GM18498 (cell line): Measurements from ENCODE around the gene RAB15.
A peak's percentile ranks its signal among the peaks of the same experiment; 100 is the strongest.

Source experiments
- ATAC-seq: cut with Tn5 transposase; IDR thresholded peaks from one replicate; pipeline ENCODE4 v1.9.1; 2021; ENCODE audit warnings: mild to moderate bottlenecking, moderate library complexity; ENCODE audit not compliant: unreplicated experiment

RAB15 gene

DNA sequence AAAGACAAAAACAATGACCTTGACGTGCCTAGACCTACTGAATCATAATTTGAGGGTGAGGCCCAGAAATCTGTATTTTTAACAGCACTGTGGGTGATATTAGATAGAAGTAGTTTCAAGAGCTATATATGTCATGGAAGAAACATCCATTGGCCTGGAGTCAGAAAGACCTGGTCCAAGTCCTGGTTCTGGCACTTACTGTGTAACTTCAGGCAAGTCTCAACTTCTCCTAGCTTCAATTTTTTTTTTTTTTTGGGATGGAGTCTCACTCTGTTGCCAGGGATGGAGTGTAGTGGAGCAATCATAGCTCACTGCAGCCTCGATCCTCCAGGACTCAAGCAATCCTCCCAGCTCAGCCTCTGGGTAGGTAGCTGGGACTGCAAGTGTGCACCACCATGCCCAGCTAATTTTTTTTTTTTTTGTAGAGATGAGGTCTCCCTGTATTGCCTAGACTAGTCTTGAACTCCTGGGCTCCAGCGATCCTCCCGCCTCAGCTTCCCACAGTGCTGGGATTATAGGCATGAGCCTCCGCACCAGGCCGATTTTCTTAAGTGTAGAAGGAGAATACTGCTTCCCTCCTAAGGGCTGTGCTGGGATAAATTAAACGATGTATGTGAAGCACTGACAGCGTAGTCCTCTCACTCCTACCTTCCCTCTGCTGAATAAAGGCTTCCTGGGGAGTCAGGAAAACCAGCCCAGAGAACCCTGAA is 15.3 kb downstream of the RAB15 start:
- ATAC-seq, result no peak

GRCh38 chr14:64955297-64955696 is 16.8 kb downstream of the RAB15 start:
- no peak for ATAC-seq

- ATAC-seq, result no peak
Measured at GRCh38 chr14:64954491-64955240, 17.5 kb downstream of the RAB15 start.

DNA sequence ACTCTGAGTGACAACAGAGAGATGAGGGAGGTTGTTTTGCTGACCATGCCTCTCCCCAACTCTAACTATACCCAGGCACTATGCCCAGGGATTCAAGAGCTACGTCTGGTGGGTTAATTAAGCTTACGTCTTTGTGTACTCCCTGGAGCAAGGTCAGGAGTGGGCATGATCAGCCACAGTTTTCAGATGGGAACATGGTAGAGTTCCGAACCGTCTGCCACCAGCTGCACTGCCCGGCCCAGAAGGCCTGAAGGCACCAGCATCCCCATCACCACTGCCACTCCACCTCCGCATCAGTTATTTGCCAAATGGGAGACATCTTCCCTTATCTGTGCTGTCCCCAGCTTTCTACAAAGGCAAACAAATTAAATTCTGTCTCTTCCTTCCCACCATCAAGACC is 18.5 kb downstream of the RAB15 start:
- ATAC-seq, result no peak

- no peak for ATAC-seq
Measured at GRCh38 chr14:64953310-64953654, 18.9 kb downstream of the RAB15 start.

GRCh38 chr14:64952598-64953309 is 19.4 kb downstream of the RAB15 start:
- peak; percentile 58 for ATAC-seq

DNA sequence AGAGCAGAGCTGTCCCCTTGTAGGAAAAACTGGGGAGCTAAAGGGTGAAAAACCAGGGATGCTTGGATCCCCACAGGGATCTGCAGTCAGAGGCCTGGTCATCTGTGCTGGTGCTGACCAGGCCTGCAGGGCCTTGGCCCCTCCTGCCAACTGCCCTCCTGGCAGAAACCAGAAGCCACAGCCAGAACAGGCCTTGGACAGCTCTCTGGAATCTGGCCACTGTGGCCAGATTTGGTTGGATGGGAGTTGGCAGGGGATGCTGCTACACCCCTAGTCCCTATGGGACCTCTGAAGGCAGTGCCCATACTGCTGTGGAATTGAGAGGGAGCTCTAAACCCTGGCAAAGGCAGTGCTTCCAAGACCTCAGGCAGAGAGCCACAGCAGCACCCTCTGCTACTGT is 20.4 kb downstream of the RAB15 start:
- no peak for ATAC-seq

DNA sequence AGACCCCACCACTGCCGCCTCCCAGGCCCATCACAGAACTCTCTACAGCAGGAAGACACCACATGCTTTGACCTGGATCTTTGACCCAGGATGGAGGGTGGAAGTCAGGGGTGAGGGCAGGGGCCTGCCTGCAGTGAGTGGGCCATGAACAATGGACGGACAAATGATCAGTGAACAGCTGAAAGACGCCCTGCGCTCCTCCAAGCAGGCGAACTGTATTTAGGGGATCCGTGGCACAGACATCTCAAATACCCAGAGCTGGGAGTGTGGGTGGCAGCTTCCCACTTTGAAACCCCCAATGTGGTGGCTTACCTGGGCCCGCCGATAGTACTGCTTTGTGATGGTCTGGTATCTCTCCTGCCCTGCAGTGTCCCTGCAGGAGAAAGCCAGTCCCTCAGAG is 20.8 kb downstream of the RAB15 start:
- ATAC-seq, result no peak

GRCh38 chr14:64950889-64951288 is 21.2 kb downstream of the RAB15 start:
- ATAC-seq, result no peak

DNA sequence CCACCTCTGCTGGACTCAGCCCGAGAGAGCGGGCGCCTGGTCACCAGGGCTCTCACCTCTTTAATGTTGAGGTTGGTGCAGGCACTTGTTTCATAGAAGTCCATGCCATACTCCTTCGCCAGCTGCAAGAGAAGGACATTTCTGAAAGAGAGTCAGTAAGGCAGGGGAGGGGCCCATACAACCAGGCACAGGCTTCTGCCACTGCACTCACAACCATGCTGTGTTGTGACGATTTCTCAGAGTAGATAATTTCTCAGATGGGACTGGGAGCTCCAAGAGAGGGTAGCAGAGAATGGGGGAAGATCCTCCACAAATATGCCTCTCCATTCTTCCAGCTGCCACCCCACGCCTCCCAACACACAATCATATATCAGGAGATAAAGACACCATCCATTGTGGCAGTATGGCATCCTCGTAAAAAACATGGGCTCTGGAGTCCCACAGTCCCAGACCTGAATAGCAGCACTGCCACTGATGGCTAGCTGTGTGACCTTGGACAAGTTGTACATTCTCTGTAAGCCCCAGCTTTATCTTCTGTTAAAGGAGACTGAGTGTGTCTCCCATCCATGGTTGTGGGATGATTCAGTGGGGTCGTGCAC is 23.4 kb downstream of the RAB15 start:
- no peak for ATAC-seq

DNA sequence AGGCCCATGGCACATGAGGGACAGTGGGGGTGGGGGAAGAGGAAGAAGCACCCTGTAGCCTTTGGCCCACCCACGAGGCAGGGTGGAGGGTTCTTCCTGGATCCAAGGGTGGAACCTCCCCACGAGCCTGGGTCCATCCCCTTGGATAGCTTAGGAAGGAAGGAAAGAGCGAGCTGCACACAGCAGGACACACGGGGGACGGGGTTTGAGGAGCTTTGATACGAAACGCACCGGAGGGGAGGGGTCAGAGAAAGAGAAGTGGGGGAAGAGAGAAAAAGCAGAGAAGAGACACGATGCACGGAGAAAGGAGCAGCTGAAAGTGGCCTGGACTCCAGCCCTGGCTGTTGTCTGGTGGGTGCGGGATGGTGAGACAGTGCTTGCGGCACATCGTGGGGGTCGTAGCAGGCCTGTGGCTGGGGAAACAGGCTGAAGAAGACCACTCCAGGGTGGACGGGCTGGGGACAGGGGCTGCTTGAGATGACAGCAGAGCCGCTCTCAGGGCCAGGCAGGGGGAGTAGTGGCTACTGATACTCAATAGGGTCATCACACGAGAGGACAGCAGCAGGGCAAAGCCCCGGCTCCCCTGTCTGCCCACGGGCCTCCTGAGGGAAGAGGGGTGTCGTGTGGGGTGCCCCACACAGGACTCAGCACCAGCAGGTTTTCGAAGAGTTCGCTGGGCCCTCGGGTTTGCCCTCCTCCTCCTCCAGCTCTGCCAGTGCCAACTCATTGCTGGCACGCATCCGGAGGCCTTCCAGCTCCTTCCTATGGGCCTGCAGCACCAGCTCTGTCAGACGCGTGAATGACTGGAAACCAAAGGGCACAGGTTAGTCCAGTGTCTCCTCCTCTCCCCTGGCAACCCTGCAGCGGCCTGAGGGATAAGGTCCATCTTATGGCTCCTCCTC is 24.2 kb downstream of the RAB15 start:
- ATAC-seq, result no peak

DNA sequence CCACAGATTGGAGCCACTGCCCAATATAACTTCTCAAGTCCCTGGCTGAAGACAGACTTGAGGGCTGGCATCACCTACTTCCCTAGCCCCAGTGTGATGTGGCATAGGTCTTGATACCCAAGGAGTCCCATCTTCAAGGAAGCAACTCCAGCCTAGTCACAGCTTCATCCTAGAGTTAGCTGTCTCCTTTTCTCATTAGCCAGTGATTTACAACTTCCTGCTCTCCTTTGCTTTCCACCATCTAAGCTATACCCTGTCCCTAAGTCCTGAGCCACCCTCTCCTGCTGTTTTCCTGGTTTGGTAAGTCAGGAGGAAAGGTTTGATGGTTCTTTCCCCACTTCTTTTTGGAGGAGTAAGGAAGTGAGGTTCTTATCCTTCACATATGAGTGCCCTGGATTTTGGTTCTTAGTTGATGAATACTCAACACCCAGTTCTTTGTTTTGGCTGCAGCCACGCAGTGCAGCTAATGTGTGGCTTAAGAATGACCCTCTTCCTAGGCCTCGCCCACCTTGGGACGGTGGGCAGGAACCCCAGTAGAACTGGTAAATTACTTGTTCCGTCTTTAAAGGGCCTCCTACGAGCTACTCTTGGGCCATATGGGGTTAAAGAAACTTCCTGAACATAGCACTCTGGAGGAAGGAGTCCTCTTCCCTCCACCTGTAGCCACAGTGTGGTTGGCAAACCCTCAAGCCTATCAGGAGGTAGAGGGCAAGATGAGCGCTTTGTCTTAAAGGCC is 25.7 kb downstream of the RAB15 start:
- ATAC-seq, result no peak

DNA sequence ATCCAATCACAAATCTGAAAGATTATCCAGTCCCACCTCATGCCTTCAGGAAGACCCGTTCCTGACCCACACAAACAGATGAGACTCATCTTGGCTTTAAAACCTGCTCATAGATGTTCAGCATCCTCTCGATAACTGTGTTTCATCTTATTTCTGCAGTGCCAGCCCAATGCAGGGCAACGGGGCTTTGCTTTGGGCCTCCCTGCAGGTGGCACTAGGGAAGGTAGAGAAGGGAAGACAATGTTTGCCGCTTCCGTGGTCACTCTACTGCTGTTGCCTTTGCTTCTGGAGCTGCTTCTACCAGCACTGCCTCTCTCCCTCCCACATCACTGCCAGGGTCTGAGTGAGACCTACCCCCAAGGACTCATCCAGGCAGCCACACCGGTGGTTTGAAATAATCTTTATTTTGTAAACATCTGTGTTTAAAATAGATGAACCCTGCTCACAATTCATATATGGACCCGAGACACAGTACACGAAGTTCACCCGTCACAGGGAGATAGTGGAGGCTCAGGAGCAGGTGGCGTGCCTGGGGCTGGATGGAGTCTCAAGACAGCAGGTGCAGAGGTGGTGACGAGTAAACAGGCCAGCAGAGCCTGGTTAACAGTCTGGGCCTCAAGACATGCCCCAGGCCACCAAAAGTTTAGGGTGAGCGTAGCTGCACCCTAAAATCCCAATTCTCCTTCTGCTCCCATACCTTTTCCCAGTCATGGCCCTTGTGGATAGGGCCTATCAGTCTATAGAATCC is 26.5 kb downstream of the RAB15 start:
- no peak for ATAC-seq

DNA sequence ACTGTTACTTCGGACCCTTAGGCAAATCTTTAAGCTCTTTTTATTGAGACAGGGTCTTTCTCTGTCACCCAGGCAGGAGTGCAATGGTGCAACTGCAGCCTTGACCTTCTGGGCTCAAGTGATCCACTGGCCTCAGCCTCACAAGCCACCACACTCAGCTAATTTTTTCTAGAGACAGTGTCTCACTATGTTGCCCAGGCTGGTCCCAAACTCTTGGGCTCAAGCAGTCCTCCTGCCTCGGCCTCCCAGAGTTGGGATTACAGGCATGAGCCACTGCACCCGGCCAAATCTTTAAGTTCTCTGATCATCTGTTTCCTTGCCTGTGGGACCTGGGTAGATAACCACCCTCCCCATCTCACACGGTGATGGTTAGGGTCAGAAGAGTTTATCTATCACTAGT is 27.3 kb downstream of the RAB15 start:
- no peak for ATAC-seq

DNA sequence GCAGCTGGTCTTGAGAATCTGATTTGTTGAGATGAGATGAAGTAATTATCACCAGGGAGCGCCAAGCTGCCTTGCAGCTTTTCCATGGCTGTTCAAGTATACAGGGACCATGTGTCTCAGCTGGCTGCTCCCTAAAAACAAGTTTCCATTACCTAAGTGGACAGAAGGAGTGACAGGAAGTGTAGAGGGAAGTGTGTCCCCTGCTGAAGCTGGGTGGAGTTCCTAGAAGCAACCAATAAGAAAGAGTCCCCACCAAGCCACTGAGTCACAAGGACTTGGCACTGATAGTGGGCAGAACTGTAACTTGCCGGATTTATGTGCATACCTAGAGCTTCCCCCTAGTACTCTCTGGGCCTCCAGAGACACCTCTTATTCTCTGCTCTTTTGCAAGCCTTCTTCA is 28.1 kb downstream of the RAB15 start:
- ATAC-seq, result no peak

GRCh38 chr14:64943556-64943955 is 28.6 kb downstream of the RAB15 start:
- no peak for ATAC-seq

DNA sequence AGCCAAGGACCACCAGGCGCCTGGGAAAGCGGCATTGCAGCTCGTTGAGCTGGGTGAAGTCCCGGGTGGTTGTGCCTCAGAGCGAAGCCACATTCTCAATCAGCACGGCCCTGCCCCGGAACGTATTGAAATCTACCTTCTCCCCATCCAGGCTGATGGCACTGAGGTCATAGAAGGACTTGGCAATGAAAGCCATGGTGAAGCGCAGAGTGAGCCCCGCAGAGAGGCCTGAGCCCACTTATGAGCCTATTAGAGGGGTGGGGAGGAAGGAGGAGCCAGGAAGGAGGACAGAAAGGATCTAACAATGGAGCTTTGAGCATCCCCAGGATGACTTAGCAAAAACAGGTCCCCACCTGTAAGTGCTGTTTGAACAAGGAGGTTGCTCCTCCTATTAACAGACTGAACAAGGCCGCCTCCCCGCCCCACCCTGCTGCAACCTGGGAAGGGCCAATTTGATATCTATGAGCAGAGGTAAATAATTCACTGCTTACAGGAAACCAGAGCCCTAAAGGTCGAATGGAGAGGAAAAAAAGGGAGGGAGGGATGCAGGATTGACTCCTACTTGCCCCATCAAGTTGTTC is 29.5 kb downstream of the RAB15 start, which contains the start of gene GPX2:
TSS of gene GPX2 (minus strand) at position 215 of the 581 bp plus-strand sequence. CDS start at position 196, 19 bp downstream.
- ATAC-seq, result no peak

DNA sequence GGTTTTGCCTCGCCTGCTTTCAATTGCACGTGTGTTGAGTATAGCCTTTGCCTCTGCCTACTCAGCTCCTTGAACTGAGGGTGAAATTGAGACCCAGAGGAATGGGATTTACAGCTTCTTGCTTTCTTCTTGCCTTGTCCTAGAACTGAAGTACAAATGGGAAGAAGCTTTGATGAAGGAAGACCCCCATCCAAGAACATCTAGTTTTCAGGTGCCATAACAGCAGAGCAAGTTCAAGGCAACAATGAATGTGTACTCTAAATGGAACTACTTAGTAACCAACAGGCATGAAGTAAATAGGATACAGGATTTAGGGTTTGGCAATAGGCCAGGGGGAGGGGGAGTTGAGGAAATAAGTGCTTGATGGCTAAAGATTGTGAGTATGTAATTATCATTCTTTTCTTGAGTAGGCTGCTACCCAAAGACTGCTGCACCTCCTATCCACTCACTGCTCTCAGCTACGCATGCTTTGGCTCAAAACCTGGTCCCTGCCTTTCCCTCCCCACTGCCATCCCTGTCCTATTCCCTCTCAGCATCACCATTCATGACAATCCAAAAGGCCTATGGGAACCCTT is 31.7 kb downstream of the RAB15 start:
- no peak for ATAC-seq
